Adrenal gland (tissue), 5 donors: ENCODE results near the gene KCNK10.

Experiments
- POLR2A ChIP-seq, 2 donors: fragments of 450-650 bp; IDR thresholded peaks; one replicate each; pipeline ENCODE4 v1.6.1; 2017; ENCODE audit warnings: antibody characterized with exemption in 2 of 2, mild to moderate bottlenecking in 2 of 2, moderate library complexity in 1 of 2
- TF ChIP-seq, protein P1 (sequence below), 6 experiments: fragments of 450-650 bp in 4 of 6; fragments of 200-600 bp in 2 of 6; sonication (generic) in 1 of 6; IDR thresholded peaks; 1 replicate in 5 of 6; 2 replicates in 1 of 6; pipeline versions ENCODE4 v1.5.1 to v1.8.0; 2016 to 2021; ENCODE audit warnings: antibody characterized with exemption in 6 of 6, mild to moderate bottlenecking in 2 of 6, moderate library complexity in 1 of 6
- donor health status: DM: no; HTN: no; CAD: no.

DNA sequence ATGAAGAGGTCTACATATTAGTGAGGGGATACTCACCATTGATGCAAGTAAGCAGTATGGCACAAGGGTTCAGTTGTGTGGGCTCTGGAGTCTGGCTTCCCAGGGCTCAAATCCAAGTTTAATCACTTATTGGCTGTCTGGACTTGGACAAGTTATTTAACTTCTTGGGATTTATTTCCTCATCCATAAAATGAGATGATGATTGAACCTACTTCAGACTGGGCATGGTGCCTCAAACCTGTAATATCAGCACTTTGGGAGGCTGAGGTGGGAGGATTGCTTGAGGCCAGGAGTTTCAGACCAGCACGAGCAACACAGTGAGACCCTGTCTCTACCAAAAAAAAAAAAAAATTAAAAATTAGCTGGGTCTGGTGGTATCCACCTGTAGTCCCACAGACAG is 67.9 kb downstream of the KCNK10 start:
- TF ChIP-seq, protein P1, sequence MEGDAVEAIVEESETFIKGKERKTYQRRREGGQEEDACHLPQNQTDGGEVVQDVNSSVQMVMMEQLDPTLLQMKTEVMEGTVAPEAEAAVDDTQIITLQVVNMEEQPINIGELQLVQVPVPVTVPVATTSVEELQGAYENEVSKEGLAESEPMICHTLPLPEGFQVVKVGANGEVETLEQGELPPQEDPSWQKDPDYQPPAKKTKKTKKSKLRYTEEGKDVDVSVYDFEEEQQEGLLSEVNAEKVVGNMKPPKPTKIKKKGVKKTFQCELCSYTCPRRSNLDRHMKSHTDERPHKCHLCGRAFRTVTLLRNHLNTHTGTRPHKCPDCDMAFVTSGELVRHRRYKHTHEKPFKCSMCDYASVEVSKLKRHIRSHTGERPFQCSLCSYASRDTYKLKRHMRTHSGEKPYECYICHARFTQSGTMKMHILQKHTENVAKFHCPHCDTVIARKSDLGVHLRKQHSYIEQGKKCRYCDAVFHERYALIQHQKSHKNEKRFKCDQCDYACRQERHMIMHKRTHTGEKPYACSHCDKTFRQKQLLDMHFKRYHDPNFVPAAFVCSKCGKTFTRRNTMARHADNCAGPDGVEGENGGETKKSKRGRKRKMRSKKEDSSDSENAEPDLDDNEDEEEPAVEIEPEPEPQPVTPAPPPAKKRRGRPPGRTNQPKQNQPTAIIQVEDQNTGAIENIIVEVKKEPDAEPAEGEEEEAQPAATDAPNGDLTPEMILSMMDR (IDR thresholded peaks at IDR 0.05) = no peak
- no peak for TF ChIP-seq POLR2A (IDR thresholded peaks at IDR 0.05)
